ENCODE measurements around the gene AVPR2.
A peak's percentile ranks its signal among the peaks of the same experiment; 100 is the strongest.

AVPR2 gene

GRCh38 chrX:153947009-153947769 lies 42.7 kb downstream of the AVPR2 start:
- TF ChIP-seq CTCF (IDR thresholded peaks at IDR 0.05; ENCODE audit: unreplicated experiment in 3 of 3): peak; percentile 80 to 90 (median 85)
- H3K4me3 Mint-ChIP-seq: peak overlapping the region in 2 of 3 experiments; percentile 24 to 69
- peaks cover 29% of the 10 kb centered on the region for H3K4me1 Mint-ChIP-seq
- no peaks in the 10 kb centered on the region for H3K9me3 Mint-ChIP-seq
- peak overlapping the region; percentile 88 to 90 (median 90) for H3K27ac Mint-ChIP-seq
- H3K36me3 Mint-ChIP-seq (ENCODE audit: low read depth): peaks cover 35% of the 10 kb centered on the region
- no peaks in the 10 kb centered on the region for H3K27me3 Mint-ChIP-seq (ENCODE audit: low read depth)

- peak overlapping the region; percentile 85 to 90 (median 90) for H3K27ac Mint-ChIP-seq
- no peaks in the 10 kb centered on the region for H3K27me3 Mint-ChIP-seq (ENCODE audit: low read depth)
- peaks cover 29% of the 10 kb centered on the region for H3K4me1 Mint-ChIP-seq
- peak overlapping the region in 1 of 3 experiments; percentile 54 for H3K4me3 Mint-ChIP-seq
- H3K36me3 Mint-ChIP-seq (ENCODE audit: low read depth): peaks cover 37% of the 10 kb centered on the region
- TF ChIP-seq CTCF (IDR thresholded peaks at IDR 0.05; ENCODE audit: unreplicated experiment in 3 of 3): no peak
- no peaks in the 10 kb centered on the region for H3K9me3 Mint-ChIP-seq
These were observed 43.6 kb downstream of the AVPR2 start for GRCh38 chrX:153948002-153948466.

GRCh38 chrX:153948847-153949805 lies 44.7 kb downstream of the AVPR2 start:
- Mint-ChIP-seq H3K4me1 (peaks cover 33% of the 10 kb centered on the region), H3K4me3 (no peak overlapping the region), H3K27ac (peak overlapping the region; percentile 85 to 90 (median 90)), H3K9me3 (no peaks in the 10 kb centered on the region), H3K36me3 (ENCODE audit: low read depth) (peaks cover 42% of the 10 kb centered on the region), H3K27me3 (ENCODE audit: low read depth) (no peaks in the 10 kb centered on the region)
- no peak for TF ChIP-seq CTCF (IDR thresholded peaks at IDR 0.05; ENCODE audit: unreplicated experiment in 3 of 3)

GRCh38 chrX:153950127-153950526 lies 45.7 kb downstream of the AVPR2 start:
- no peak overlapping the region for H3K4me3 Mint-ChIP-seq
- H3K27ac Mint-ChIP-seq: peak overlapping the region; percentile 25 to 69 (median 60)
- no peaks in the 10 kb centered on the region for H3K27me3 Mint-ChIP-seq (ENCODE audit: low read depth)
- no peaks in the 10 kb centered on the region for H3K9me3 Mint-ChIP-seq
- H3K36me3 Mint-ChIP-seq (ENCODE audit: low read depth): peaks cover 49% of the 10 kb centered on the region
- peaks cover 33% of the 10 kb centered on the region for H3K4me1 Mint-ChIP-seq
- TF ChIP-seq CTCF (IDR thresholded peaks at IDR 0.05; ENCODE audit: unreplicated experiment in 3 of 3): no peak

GRCh38 chrX:153951683-153952372 lies 47.4 kb downstream of the AVPR2 start:
- H3K4me3 Mint-ChIP-seq: no peak overlapping the region
- peaks cover 33% of the 10 kb centered on the region for H3K4me1 Mint-ChIP-seq
- peaks cover 62% of the 10 kb centered on the region for H3K36me3 Mint-ChIP-seq (ENCODE audit: low read depth)
- no peaks in the 10 kb centered on the region for H3K27me3 Mint-ChIP-seq (ENCODE audit: low read depth)
- no peak for TF ChIP-seq CTCF (IDR thresholded peaks at IDR 0.05; ENCODE audit: unreplicated experiment in 3 of 3)
- no peak overlapping the region for H3K27ac Mint-ChIP-seq
- no peaks in the 10 kb centered on the region for H3K9me3 Mint-ChIP-seq

Data from nephron (organoid).